HUDEP-2 (cell line): ENCODE results near the gene AFG1L.
"Not testable (repeated sequence)": the region's sequence is repeated elsewhere in the genome, so short reads cannot be mapped to it uniquely, and the experiment has no call there.

Experiments used
- DNase-seq, 76 experiments: peaks; one replicate each; lab custom pipeline; 2025; ENCODE audit not compliant: unreplicated experiment in 76 of 76; lab: John Stamatoyannopoulos, UW

The AFG1L gene

GRCh38 chr6:108502832-108503231 lies 208.0 kb downstream of the AFG1L start:
- peak in 14 of 76 experiments; percentile 8 to 40 (median 22) for DNase-seq

GRCh38 chr6:108507316-108507715 lies 212.5 kb downstream of the AFG1L start:
- no peak for DNase-seq

GRCh38 chr6:108510461-108511319 lies 215.8 kb downstream of the AFG1L start:
- DNase-seq: peak in 1 of 76 experiments; percentile 2

- peak in 20 of 76 experiments; percentile 3 to 42 (median 16) for DNase-seq
Observed at GRCh38 chr6:108518714-108519576, 224.1 kb downstream of the AFG1L start.

- no peak for DNase-seq
Observed at GRCh38 chr6:108521616-108522107, 226.8 kb downstream of the AFG1L start.

GRCh38 chr6:108523697-108524096 lies 228.8 kb downstream of the AFG1L start:
- DNase-seq: no peak

GRCh38 chr6:108524528-108525248 lies 229.8 kb downstream of the AFG1L start:
- no peak for DNase-seq

- DNase-seq: peak in 13 of 76 experiments; percentile 7 to 30 (median 24)
Observed at GRCh38 chr6:108526739-108527174, 231.9 kb downstream of the AFG1L start.

GRCh38 chr6:108528878-108529277 lies 234.0 kb downstream of the AFG1L start:
- no peak for DNase-seq

GRCh38 chr6:108531332-108531731 lies 236.5 kb downstream of the AFG1L start:
- DNase-seq: no peak

- no peak for DNase-seq
Observed at GRCh38 chr6:108535114-108535742, 240.4 kb downstream of the AFG1L start.

- not testable (repeated sequence) for DNase-seq
Observed at GRCh38 chr6:108535920-108536535, 241.2 kb downstream of the AFG1L start.

GRCh38 chr6:108541843-108542759 lies 247.2 kb downstream of the AFG1L start:
- peak in 67 of 76 experiments; percentile 19 to 81 (median 62) for DNase-seq

- DNase-seq: no peak
Observed at GRCh38 chr6:108543175-108543940, 248.5 kb downstream of the AFG1L start.

- no peak for DNase-seq
Observed at GRCh38 chr6:108544606-108545005, 249.8 kb downstream of the AFG1L start.

- no peak for DNase-seq
Observed at GRCh38 chr6:108546079-108547049, 251.5 kb downstream of the AFG1L start.

- no peak for DNase-seq
Observed at GRCh38 chr6:108549241-108549640, 254.4 kb downstream of the AFG1L start.
